GM12878 (cell line): ENCODE results near the gene TCERG1L. TPM values are rescaled to one million over a fixed set of nuclear protein-coding genes. Genes with fewer than 3 reads are reported as not detected.

Experiments used
- ATAC-seq: fragments of 200-7000 bp; cut with Tn5 transposase; 3 replicates; pipeline ENCODE4 v1.9.1; 2020; ENCODE audit warnings: mild to moderate bottlenecking, moderate library complexity
- BruUV-seq: library from RNA; stranded (reverse); fragments of 400-500 nt; replicated peaks from 2 replicates; lab custom pipeline; 2021; lab: Mats Ljungman, UMichigan
- CTCF ChIA-PET: fragments of 300-600 bp; sonication (Branson Sonifier 250); formaldehyde crosslinking; extraction: SDS; loops from one replicate; lab custom pipeline; 2021; ENCODE audit warnings: inconsistent platforms; lab: Yijun Ruan, JAX
- POLR2A ChIA-PET: fragments of 350-600 bp; formaldehyde crosslinking; extraction: SDS; loops from one replicate; lab custom pipeline; 2021; ENCODE audit warnings: inconsistent platforms; lab: Charles Lee
- RAD21 ChIA-PET: fragments of 300-600 bp; sonication (Branson Sonifier 250); formaldehyde crosslinking; loops from one replicate; lab custom pipeline; 2023; ENCODE audit warnings: antibody characterized with exemption; ENCODE audit not compliant: unreplicated experiment; lab: Charles Lee
- SMC1A ChIA-PET: fragments of 300-600 bp; sonication (Branson Sonifier 250); formaldehyde crosslinking; loops from one replicate; lab custom pipeline; 2023; ENCODE audit not compliant: unreplicated experiment, uncharacterized antibody; lab: Charles Lee
- DNase-seq: peaks from one replicate; pipeline ENCODE4 v3.0.0-alpha.2; 2011; ENCODE audit warnings: low read depth, low spot score
- FAIRE-seq: peaks from 3 replicates; lab custom pipeline; 2011; peaks lifted over from hg19 to GRCh38; lab: Jason Lieb, UNC
- H2AFZ ChIP-seq: 2 replicates; pipeline ENCODE4 v1.6.0; 2011; ENCODE audit warnings: low read depth, low read length, control low read depth; ENCODE audit not compliant: control insufficient read depth
- H3K27ac ChIP-seq: 2 replicates; pipeline ENCODE4 v1.5.1; 2011; ENCODE audit warnings: control low read depth; ENCODE audit not compliant: control insufficient read depth, insufficient read depth
- H3K27me3 ChIP-seq, 2 experiments: replicated peaks in 1 of 2; 2 replicates each; pipeline versions ENCODE4 v1.6.0 to v1.6.1; 2011; ENCODE audit warnings: low read length in 1 of 2; ENCODE audit not compliant: control insufficient read depth in 2 of 2, insufficient read depth in 2 of 2
- H3K36me3 ChIP-seq, 2 experiments: 2 replicates each; pipeline ENCODE4 v1.5.1; 2011; ENCODE audit warnings: low read length in 1 of 2; ENCODE audit not compliant: control insufficient read depth in 2 of 2, insufficient read depth in 2 of 2
- H3K4me1 ChIP-seq: 2 replicates; pipeline ENCODE4 v1.6.1; 2011; ENCODE audit warnings: mild to moderate bottlenecking, low read length, moderate library complexity, mixed read lengths; ENCODE audit not compliant: control insufficient read depth, insufficient read depth
- H3K4me2 ChIP-seq: 2 replicates; pipeline ENCODE4 v1.6.0; 2011; ENCODE audit warnings: control low read depth; ENCODE audit not compliant: control insufficient read depth, insufficient read depth
- H3K4me3 ChIP-seq: fragments of 200-600 bp; sonication (generic); 2 replicates; pipeline ENCODE4 v1.5.1; 2016
- H3K79me2 ChIP-seq: 2 replicates; pipeline ENCODE4 v1.6.0; 2011; ENCODE audit warnings: low read length; ENCODE audit not compliant: control insufficient read depth, insufficient read depth
- H3K9ac ChIP-seq: 2 replicates; pipeline ENCODE4 v1.8.0; 2011; ENCODE audit warnings: low read length, control low read depth, mixed read lengths; ENCODE audit not compliant: control insufficient read depth, insufficient read depth
- H3K9me3 ChIP-seq: replicated peaks from 3 replicates; pipeline ENCODE4 v1.5.1; 2011; ENCODE audit warnings: mild to moderate bottlenecking, low read length; ENCODE audit not compliant: control insufficient read depth, insufficient read depth
- H4K20me1 ChIP-seq: 2 replicates; pipeline ENCODE4 v1.6.0; 2011; ENCODE audit not compliant: control insufficient read depth, insufficient read depth
- ATF3 ChIP-seq: IDR thresholded peaks from 2 replicates; pipeline ENCODE4 v1.6.1; 2011; ENCODE audit warnings: low read depth, mild to moderate bottlenecking, low read length, moderate library complexity, borderline replicate concordance; ENCODE audit errors: extremely low read depth
- CBX3 ChIP-seq: fragments of 200-600 bp; sonication (generic); IDR thresholded peaks from 2 replicates; pipeline ENCODE4 v1.6.1; 2016; ENCODE audit warnings: low read depth, borderline replicate concordance
- CREM ChIP-seq: IDR thresholded peaks from 2 replicates; pipeline ENCODE4 v1.6.1; 2014; ENCODE audit warnings: antibody characterized with exemption, low read depth
- EZH2 ChIP-seq: IDR thresholded peaks from 2 replicates; pipeline ENCODE4 v1.6.1; 2012; ENCODE audit warnings: low read depth, mild to moderate bottlenecking, control low read depth, inconsistent platforms, low read length, borderline replicate concordance; ENCODE audit not compliant: control insufficient read depth
- MXI1 ChIP-seq: fragments of 150-350 bp; IDR thresholded peaks from 2 replicates; pipeline ENCODE4 v1.6.1; 2011; ENCODE audit warnings: low read depth, mild to moderate bottlenecking, inconsistent platforms, low read length, improper control_type of control experiment
- RELB ChIP-seq: fragments of 450-650 bp; IDR thresholded peaks from 2 replicates; pipeline ENCODE4 v1.6.1; 2017; ENCODE audit warnings: low read depth, mild to moderate bottlenecking, moderate library complexity
- SUPT20H ChIP-seq: IDR thresholded peaks from 2 replicates; pipeline ENCODE4 v1.6.1; 2011; ENCODE audit warnings: low read depth, mild to moderate bottlenecking, low read length, moderate library complexity, borderline replicate concordance; ENCODE audit not compliant: control insufficient read depth
- WGBS: methylation state at CpG from one replicate; pipeline ENCODE4 v1.1.6; 2016; ENCODE audit warnings: low lambda C conversion rate; ENCODE audit not compliant: insufficient replicate concordance, insufficient coverage; ENCODE audit errors: missing lambda C conversion rate; 5-methylcytosine and 5-hydroxymethylcytosine counted together
- in situ Hi-C: fragments of 300-500 bp; cut with MboI; formaldehyde crosslinking; loops from 9 replicates; pipeline ENCODE4 v1.14.3; 2018; ENCODE audit warnings: mixed read lengths
- intact Hi-C: fragments of 100-400 bp; cut with micrococcal nuclease; formaldehyde crosslinking; loops from one replicate; pipeline ENCODE4 v1.14.2; 2022; ENCODE audit not compliant: unreplicated experiment
- polyA plus RNA-seq, 11 experiments: library from polyadenylated mRNA; depleted of rRNA in 4 of 11; unstranded in 6 of 11; stranded (reverse) in 5 of 11; fragments of >200 nt; fragmentation: Nextera tagmentation in 4 of 11; fragmentation: Illumina TruSeq in 1 of 11; extraction: Ambion mirVana in 4 of 11; extraction: Trizol in 1 of 11; gene quantifications; 1 replicate in 1 of 11; 2 replicates in 10 of 11; pipeline versions ENCODE4 v1.2.1 to v1.2.3, GENCODE V29; 2011 to 2016; ENCODE audit warnings: inconsistent platforms in 2 of 11, missing spikeins in 2 of 11, low read depth in 1 of 11
- total RNA-seq, 4 experiments: library from RNA; depleted of rRNA in 3 of 4; stranded (reverse); fragments of >200 nt in 3 of 4; fragmentation: Illumina TruSeq in 1 of 4; extraction: Trizol in 1 of 4; gene quantifications; 2 replicates each; pipeline versions ENCODE4 v1.2.1 to v1.2.3, GENCODE V29; 2013 to 2021

The TCERG1L gene
- total and polyA plus RNA-seq, 10 of the 15 experiments (the other 5 are each of a cell fraction or from before 2014, with no cell fraction given): not detected

- no peak for TF ChIP-seq ATF3
- TF ChIP-seq EZH2: no peak
- TF ChIP-seq CBX3: no peak
- TF ChIP-seq CREM: no peak
- no peak for TF ChIP-seq RELB
- no peak for TF ChIP-seq SUPT20H
Measured at GRCh38 chr10:131065673-131066305, 245.7 kb downstream of the TCERG1L start (continued).

GRCh38 chr10:131063311-131063710 lies 248.2 kb downstream of the TCERG1L start:
- Histone ChIP-seq H3K9ac (no peak overlapping the region), H3K36me3 (no peaks in the 10 kb centered on the region), H3K4me1 (no peaks in the 10 kb centered on the region), H3K27ac (no peak overlapping the region), H3K27me3 (no peaks in the 10 kb centered on the region), H3K4me3 (no peak overlapping the region), H2AFZ (no peak overlapping the region), H3K4me2 (no peak overlapping the region), H4K20me1 (no peaks in the 10 kb centered on the region), H3K79me2 (no peaks in the 10 kb centered on the region), H3K9me3 (no peaks in the 10 kb centered on the region)
- no peak for DNase-seq
- ChIA-PET CTCF (no interaction called here), RAD21 (no interaction called here), POLR2A (no interaction called here), SMC1A (no interaction called here)
- no peak for FAIRE-seq
- no TSS peak for BruUV-seq
- whole genome bisulfite sequencing: 0% methylated on average over 2 of the region's 2 CpGs
- no peak for TF ChIP-seq MXI1
- intact Hi-C loops (no loop called here), in situ Hi-C loops (no loop called here)
- ATAC-seq: no peak
